Muscle layer of colon (tissue), 2 donors: ENCODE results near the gene DDX4.
"Not testable (repeated sequence)": the region's sequence is repeated elsewhere in the genome, so short reads cannot be mapped to it uniquely, and the experiment has no call there.

Experiments used
- H3K27ac ChIP-seq: one replicate; pipeline ENCODE4 v1.7.0; 2013; ENCODE audit warnings: low read depth, mild to moderate bottlenecking, low read length, moderate library complexity
- H3K27me3 ChIP-seq, 2 donors: one replicate each; pipeline ENCODE4 v1.7.0; 2013; ENCODE audit warnings: low read length in 2 of 2, mild to moderate bottlenecking in 2 of 2; ENCODE audit not compliant: insufficient read depth in 2 of 2, control insufficient read depth in 1 of 2
- H3K36me3 ChIP-seq: one replicate; pipeline ENCODE4 v1.7.0; 2013; ENCODE audit warnings: mild to moderate bottlenecking, low read length; ENCODE audit not compliant: insufficient read depth
- H3K4me1 ChIP-seq: one replicate; pipeline ENCODE4 v1.7.0; 2013; ENCODE audit warnings: mild to moderate bottlenecking, low read length; ENCODE audit not compliant: insufficient read depth
- H3K4me3 ChIP-seq, 2 donors: one replicate each; pipeline ENCODE4 v1.7.0; 2013; ENCODE audit warnings: low read length in 2 of 2, low read depth in 1 of 2, mild to moderate bottlenecking in 1 of 2, moderate library complexity in 1 of 2
- H3K9ac ChIP-seq: one replicate; pipeline ENCODE4 v1.7.0; 2013; ENCODE audit warnings: low read length
- H3K9me3 ChIP-seq: one replicate; pipeline ENCODE4 v1.7.0; 2013; ENCODE audit warnings: mild to moderate bottlenecking, low read length
- donor health status: abdominal sarcoma.
- donor health status: Adenocarcinoma of cecum.

Gene DDX4

GRCh38 chr5:55708732-55709131 is 29.1 kb upstream of the DDX4 start:
- no peaks in the 10 kb centered on the region for H3K27me3 ChIP-seq
- H3K27ac ChIP-seq = no peak overlapping the region
- peaks cover 10% of the 10 kb centered on the region for H3K4me1 ChIP-seq
- H3K36me3 ChIP-seq = no peaks in the 10 kb centered on the region
- no peak overlapping the region for H3K9ac ChIP-seq
- H3K4me3 ChIP-seq = no peak overlapping the region
- no peaks in the 10 kb centered on the region for H3K9me3 ChIP-seq

- Histone ChIP-seq H3K4me3 (peak overlapping the region; percentile 85 to 96), H3K27ac (peak overlapping the region; percentile 90), H3K4me1 (peaks cover 10% of the 10 kb centered on the region), H3K9ac (peak overlapping the region; percentile 32), H3K36me3 (no peaks in the 10 kb centered on the region), H3K27me3 (no peaks in the 10 kb centered on the region), H3K9me3 (no peaks in the 10 kb centered on the region)
Observed at GRCh38 chr5:55711507-55712022, 26.3 kb upstream of the DDX4 start.

- H3K4me1 ChIP-seq = peaks cover 10% of the 10 kb centered on the region
- no peaks in the 10 kb centered on the region for H3K27me3 ChIP-seq
- H3K27ac ChIP-seq = peak within 1 kb of the TSS; percentile 90
- no peaks in the 10 kb centered on the region for H3K36me3 ChIP-seq
- peak within 1 kb of the TSS; percentile 85 to 96 for H3K4me3 ChIP-seq
- H3K9ac ChIP-seq = peak within 1 kb of the TSS; percentile 32
- no peaks in the 10 kb centered on the region for H3K9me3 ChIP-seq
Observed at GRCh38 chr5:55712023-55712859, 25.6 kb upstream of the DDX4 start, which contains the start of gene SLC38A9. TSS of gene SLC38A9 (minus strand) at chr5:55712324. CDS start at chr5:55697958, 14,366 bp downstream.

GRCh38 chr5:55713871-55714270 is 24.0 kb upstream of the DDX4 start:
- H3K9me3 ChIP-seq = no peaks in the 10 kb centered on the region
- peaks cover 10% of the 10 kb centered on the region for H3K4me1 ChIP-seq
- no peak overlapping the region for H3K27ac ChIP-seq
- no peaks in the 10 kb centered on the region for H3K27me3 ChIP-seq
- H3K4me3 ChIP-seq = no peak overlapping the region
- no peaks in the 10 kb centered on the region for H3K36me3 ChIP-seq
- H3K9ac ChIP-seq = no peak overlapping the region

GRCh38 chr5:55714339-55714738 is 23.5 kb upstream of the DDX4 start:
- no peaks in the 10 kb centered on the region for H3K9me3 ChIP-seq
- no peak overlapping the region for H3K9ac ChIP-seq
- H3K27me3 ChIP-seq = no peaks in the 10 kb centered on the region
- no peak overlapping the region for H3K4me3 ChIP-seq
- H3K4me1 ChIP-seq = peaks cover 10% of the 10 kb centered on the region
- H3K27ac ChIP-seq = no peak overlapping the region
- H3K36me3 ChIP-seq = no peaks in the 10 kb centered on the region

GRCh38 chr5:55714749-55715148 is 23.1 kb upstream of the DDX4 start:
- Histone ChIP-seq H3K36me3 (no peaks in the 10 kb centered on the region), H3K9ac (no peak overlapping the region), H3K9me3 (no peaks in the 10 kb centered on the region), H3K27ac (no peak overlapping the region), H3K4me3 (no peak overlapping the region), H3K4me1 (peaks cover 10% of the 10 kb centered on the region), H3K27me3 (no peaks in the 10 kb centered on the region)

GRCh38 chr5:55715519-55716078 is 22.3 kb upstream of the DDX4 start:
- Histone ChIP-seq H3K36me3 (no peaks in the 10 kb centered on the region), H3K27me3 (no peaks in the 10 kb centered on the region), H3K9me3 (no peaks in the 10 kb centered on the region), H3K4me1 (peaks cover 10% of the 10 kb centered on the region), H3K27ac (no peak overlapping the region), H3K4me3 (no peak overlapping the region), H3K9ac (no peak overlapping the region)

GRCh38 chr5:55719026-55719425 is 18.8 kb upstream of the DDX4 start:
- H3K4me1 ChIP-seq, H3K36me3 ChIP-seq, H3K27ac ChIP-seq, H3K9me3 ChIP-seq, H3K27me3 ChIP-seq, H3K9ac ChIP-seq, H3K4me3 ChIP-seq: not testable (repeated sequence)

- no peak overlapping the region for H3K4me3 ChIP-seq
- H3K27me3 ChIP-seq = no peaks in the 10 kb centered on the region
- no peak overlapping the region for H3K9ac ChIP-seq
- no peak overlapping the region for H3K27ac ChIP-seq
- H3K36me3 ChIP-seq = no peaks in the 10 kb centered on the region
- no peaks in the 10 kb centered on the region for H3K4me1 ChIP-seq
- H3K9me3 ChIP-seq = no peaks in the 10 kb centered on the region
Observed at GRCh38 chr5:55720188-55720703, 17.6 kb upstream of the DDX4 start.

- no peaks in the 10 kb centered on the region for H3K9me3 ChIP-seq
- no peak overlapping the region for H3K9ac ChIP-seq
- no peaks in the 10 kb centered on the region for H3K36me3 ChIP-seq
- H3K27ac ChIP-seq = no peak overlapping the region
- no peaks in the 10 kb centered on the region for H3K4me1 ChIP-seq
- no peaks in the 10 kb centered on the region for H3K27me3 ChIP-seq
- no peak overlapping the region for H3K4me3 ChIP-seq
Observed at GRCh38 chr5:55724281-55724680, 13.6 kb upstream of the DDX4 start.

GRCh38 chr5:55731848-55732247 is 6.0 kb upstream of the DDX4 start:
- Histone ChIP-seq H3K9me3 (no peaks in the 10 kb centered on the region), H3K9ac (no peak overlapping the region), H3K4me3 (no peak overlapping the region), H3K27ac (no peak overlapping the region), H3K27me3 (no peaks in the 10 kb centered on the region), H3K36me3 (no peaks in the 10 kb centered on the region), H3K4me1 (no peaks in the 10 kb centered on the region)
